HepG2 (cell line): Measurements from ENCODE around the gene PDIA6. TPM values are rescaled to one million over a fixed set of nuclear protein-coding genes. Genes with fewer than 3 reads are reported as not detected.

Experiments used
- BCL6 ChIP-seq: IDR thresholded peaks from 2 replicates; pipeline ENCODE4 v1.6.1; 2016; ENCODE audit warnings: missing genetic modification reagents, missing compliant biosample characterization
- FOXP4 ChIP-seq: sonication (generic); formaldehyde crosslinking; IDR thresholded peaks from 2 replicates; pipeline ENCODE4 v1.4.0; 2020; ENCODE audit warnings: missing genetic modification reagents
- GMEB2 ChIP-seq: IDR thresholded peaks from 2 replicates; pipeline ENCODE4 v1.6.1; 2016; ENCODE audit warnings: missing biosample characterization, missing genetic modification reagents, low read depth
- GRHL1 ChIP-seq: sonication (generic); formaldehyde crosslinking; conservative IDR thresholded peaks from 2 replicates; pipeline ENCODE4 v1.8.0; 2022; ENCODE audit warnings: missing genetic modification reagents
- PLSCR1 ChIP-seq: sonication (generic); formaldehyde crosslinking; IDR thresholded peaks from 2 replicates; pipeline ENCODE4 v1.5.0; 2020; ENCODE audit warnings: missing genetic modification reagents, mild to moderate bottlenecking, borderline replicate concordance
- SRSF4 ChIP-seq: fragments of 200-400 bp; formaldehyde crosslinking; IDR thresholded peaks from one replicate; pipeline ENCODE4 v1.6.1; 2018; ENCODE audit warnings: mild to moderate bottlenecking, low read depth, low read length, moderate library complexity; ENCODE audit not compliant: poor library complexity, severe bottlenecking
- ZBTB33 ChIP-seq: sonication (generic); formaldehyde crosslinking; IDR thresholded peaks from 2 replicates; pipeline ENCODE4 v1.4.0; 2020; ENCODE audit warnings: missing genetic modification reagents
- ZMYM2 ChIP-seq: sonication (generic); formaldehyde crosslinking; IDR thresholded peaks from 2 replicates; pipeline ENCODE4 v1.8.0; 2022; ENCODE audit warnings: mild to moderate bottlenecking, missing genetic modification reagents
- ZNF746 ChIP-seq: sonication (generic); formaldehyde crosslinking; IDR thresholded peaks from 2 replicates; pipeline ENCODE4 v1.8.0; 2022; ENCODE audit warnings: mild to moderate bottlenecking, missing genetic modification reagents
- polyA plus RNA-seq, 8 experiments: library from polyadenylated mRNA; depleted of rRNA in 3 of 8; stranded (reverse) in 7 of 8; unstranded in 1 of 8; fragments of >200 nt; fragmentation: Illumina TruSeq in 4 of 8; extraction: Trizol in 4 of 8; gene quantifications; 2 replicates each; pipeline versions ENCODE4 v1.2.1 to v1.2.3, GENCODE V29; 2011 to 2016; ENCODE audit warnings: low read depth in 4 of 8, missing spikeins in 1 of 8, mixed read lengths in 1 of 8; ENCODE audit not compliant: insufficient read depth in 1 of 8
- total RNA-seq, 5 experiments: library from RNA; depleted of rRNA; stranded (reverse); fragments of >200 nt; fragmentation: Illumina TruSeq; extraction: Trizol; gene quantifications; 2 replicates each; pipeline ENCODE4 v1.2.3, GENCODE V29; 2016; ENCODE audit warnings: low read depth in 1 of 5

PDIA6 gene
- total and polyA plus RNA-seq, 2 of the 13 experiments (the other 11 are each of a cell fraction or from before 2014, with no cell fraction given): 586 to 642 TPM

GRCh38 chr2:10830641-10831399, 18.2 kb upstream of the PDIA6 start (continued):
- no peak for TF ChIP-seq ZBTB33
- TF ChIP-seq SRSF4: no peak
- no peak for TF ChIP-seq FOXP4
- TF ChIP-seq ZNF746 (CRISPR knock-in tag): no peak
- TF ChIP-seq PLSCR1 (CRISPR knock-in tag): no peak
- no peak for TF ChIP-seq GMEB2 (CRISPR knock-in tag)
- TF ChIP-seq GRHL1 (CRISPR knock-in tag): no peak
- TF ChIP-seq ZMYM2: no peak
- no peak for TF ChIP-seq BCL6 (CRISPR knock-in tag)
